ENCODE results near the gene CGB8. TPM values are rescaled to one million over a fixed set of nuclear protein-coding genes. Genes with fewer than 3 reads are reported as not detected.

Gene CGB8
- polyA plus RNA-seq, 3 donors = not detected

DNA sequence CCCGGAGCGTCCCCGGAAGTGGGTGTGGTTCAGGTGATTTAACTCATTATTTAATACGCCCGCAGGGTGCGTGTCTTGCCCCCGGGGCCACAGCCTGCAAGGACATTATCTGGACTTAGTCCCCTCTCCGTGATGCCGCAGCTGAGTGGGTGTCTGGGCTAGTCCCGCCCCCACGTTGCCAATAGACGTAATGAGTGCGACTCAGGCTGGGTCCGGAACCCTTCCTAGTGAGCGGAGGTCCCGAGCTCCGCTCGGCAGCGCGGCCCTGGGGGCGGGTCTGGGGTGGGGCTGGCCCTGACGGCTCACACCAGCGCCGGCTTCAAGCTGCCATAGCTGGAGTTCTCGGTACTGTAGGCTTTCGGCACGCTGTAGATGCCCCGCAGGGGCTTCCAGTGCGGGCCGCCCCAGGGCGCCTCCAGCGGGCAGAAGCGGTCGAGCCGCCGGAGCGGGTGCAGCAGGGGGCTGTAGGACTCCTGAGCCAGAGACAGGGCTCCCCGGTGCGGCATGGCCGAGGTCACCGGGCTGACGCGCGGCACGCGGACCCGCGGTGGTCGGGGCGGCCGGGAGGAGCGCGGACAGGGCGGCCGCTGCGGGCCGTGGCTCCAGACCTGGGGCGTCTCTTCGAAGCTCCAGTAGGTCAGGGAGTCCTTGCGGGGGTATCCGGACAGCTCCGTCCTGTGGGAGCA is 31.1 kb downstream of the CGB8 start:
- WGBS, 3 donors = 1% methylated on average over 46 to 62 of the region's 62 CpGs

GRCh38 chr19:49017041-49017665 is 31.8 kb downstream of the CGB8 start, which contains the start of gene LHB:
Gene LHB, minus strand, starts transcription at chr19:49017091. Its CDS starts 10 bp downstream, at chr19:49017081.
- WGBS, 3 donors = 70 to 74% (median 73%) methylated on average over 16 to 17 of the region's 17 CpGs
- H3K27ac ChIP-seq (ENCODE audit: low read depth, low read length) = no peak within 1 kb of the TSS

More for the DNA sequence above, 31.1 kb downstream of the CGB8 start:
- no peak overlapping the region for H3K27ac ChIP-seq (ENCODE audit: low read depth, low read length)

DNA sequence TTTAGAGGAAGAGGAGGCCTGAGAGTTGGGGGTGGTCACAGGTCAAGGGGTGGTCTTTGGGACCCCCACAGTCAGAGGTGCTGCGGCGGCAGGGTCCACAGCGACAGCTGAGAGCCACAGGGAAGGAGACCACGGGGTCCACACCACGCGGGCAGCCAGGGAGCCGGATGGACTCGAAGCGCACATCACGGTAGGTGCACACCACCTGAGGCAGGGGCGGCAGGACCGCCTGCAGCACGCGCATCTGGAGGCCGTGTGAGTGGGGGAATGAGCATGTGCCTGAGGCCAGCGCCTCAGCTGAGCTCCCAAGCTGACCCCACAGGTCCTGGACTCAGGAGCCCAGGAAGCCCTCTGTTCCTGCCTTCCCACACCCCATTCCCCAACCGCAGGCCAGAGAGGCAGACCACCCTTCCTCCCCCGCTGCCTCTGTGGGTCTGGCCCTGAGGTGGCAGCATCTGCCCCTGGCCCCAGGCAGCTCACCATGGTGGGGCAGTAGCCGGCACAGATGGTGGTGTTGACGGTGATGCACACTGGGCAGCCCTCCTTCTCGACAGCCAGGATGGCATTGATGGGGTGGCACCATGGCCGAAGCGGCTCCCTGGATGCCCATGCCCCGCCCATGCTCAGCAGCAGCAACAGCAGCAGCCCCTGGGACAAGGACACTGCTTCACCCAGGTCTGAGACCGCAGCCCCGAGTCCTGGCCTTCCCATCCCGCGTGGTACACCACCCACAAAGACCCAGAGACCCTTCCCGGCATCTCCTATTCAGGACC is 32.7 kb downstream of the CGB8 start:
- H3K27ac ChIP-seq (ENCODE audit: low read depth, low read length) = no peak overlapping the region
- 93 to 96% (median 94%) methylated on average over 21 to 26 of the region's 29 CpGs for WGBS, 3 donors

DNA sequence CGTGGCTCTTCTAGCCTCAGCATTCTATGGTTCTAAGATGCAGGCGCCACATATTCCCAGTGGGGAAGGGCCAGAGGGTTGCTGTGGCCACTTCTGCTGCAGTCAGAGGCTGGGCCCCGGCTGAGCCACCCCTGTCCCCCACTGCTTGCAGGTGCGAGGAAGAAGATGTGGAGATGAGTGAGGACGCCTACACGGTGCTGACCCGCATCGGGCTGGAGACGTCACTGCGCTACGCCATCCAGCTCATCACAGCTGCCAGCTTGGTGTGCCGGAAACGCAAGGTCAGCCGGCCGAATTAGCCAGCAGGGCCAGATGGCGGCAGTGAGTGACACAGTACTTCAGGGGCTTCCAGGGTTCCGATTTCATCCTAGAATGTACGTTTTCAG is 34.0 kb downstream of the CGB8 start:
- 90 to 92% (median 92%) methylated on average over 18 of the region's 18 CpGs for WGBS, 3 donors
- H3K27ac ChIP-seq (ENCODE audit: low read depth, low read length) = no peak overlapping the region

DNA sequence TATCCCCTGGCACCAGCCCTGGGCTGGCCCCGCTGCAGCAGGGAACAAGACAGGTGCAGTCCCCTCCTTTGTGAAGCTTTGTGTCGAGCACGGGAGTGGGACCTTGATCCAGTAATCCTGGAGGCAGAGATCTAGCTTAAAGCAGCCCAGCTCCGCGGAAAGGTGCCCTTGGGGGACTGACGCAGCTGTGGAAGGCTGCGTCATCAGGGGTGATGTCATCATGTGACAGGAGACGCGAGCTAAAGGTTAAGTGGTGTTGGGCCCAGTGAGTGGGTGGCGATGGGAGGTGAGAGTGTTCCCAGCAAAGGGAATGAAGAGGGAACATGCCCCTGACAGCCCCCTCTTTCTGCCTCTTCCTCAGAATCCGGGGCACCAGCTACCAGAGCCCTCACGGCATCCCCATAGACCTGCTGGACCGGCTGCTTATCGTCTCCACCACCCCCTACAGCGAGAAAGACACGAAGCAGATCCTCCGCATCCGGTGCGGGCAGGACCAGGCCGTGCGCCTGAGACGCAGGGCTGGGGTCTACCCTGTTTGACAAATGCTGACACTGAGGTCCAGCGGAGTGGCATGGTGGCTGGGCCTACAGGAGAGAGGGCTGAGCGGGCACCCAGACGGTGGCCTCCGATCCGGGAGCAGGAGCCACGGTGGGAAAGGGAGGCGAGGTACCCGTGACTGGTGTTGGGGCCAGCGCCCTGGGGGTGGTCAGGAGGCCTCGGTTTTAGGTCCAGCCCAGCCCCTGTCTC is 34.6 kb downstream of the CGB8 start:
- no peak overlapping the region for H3K27ac ChIP-seq (ENCODE audit: low read depth, low read length)
- 88 to 94% (median 91%) methylated on average over 27 to 32 of the region's 32 CpGs for WGBS, 3 donors

DNA sequence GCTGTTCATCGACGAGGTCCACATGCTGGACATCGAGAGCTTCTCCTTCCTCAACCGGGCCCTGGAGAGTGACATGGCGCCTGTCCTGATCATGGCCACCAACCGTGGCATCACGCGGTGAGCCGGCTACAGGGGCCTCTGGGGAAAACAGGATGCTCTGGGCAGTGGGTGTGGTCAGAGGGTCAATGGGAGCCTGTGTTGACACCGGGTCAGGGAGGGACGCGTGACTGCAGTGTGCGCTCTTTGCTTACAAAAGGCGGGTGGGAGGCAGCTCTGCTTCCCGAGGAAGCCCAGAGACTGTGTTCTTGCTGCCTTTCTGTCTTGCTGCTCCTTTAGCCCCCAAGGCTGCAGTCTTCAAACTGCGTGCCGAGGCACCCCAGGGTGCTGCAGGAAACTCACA is 37.7 kb downstream of the CGB8 start:
- WGBS, 3 donors = 86 to 94% (median 89%) methylated on average over 17 of the region's 17 CpGs
- no peak overlapping the region for H3K27ac ChIP-seq (ENCODE audit: low read depth, low read length)

GRCh38 chr19:49010453-49010852 is 38.5 kb downstream of the CGB8 start:
- 91 to 96% (median 91%) methylated on average over 15 to 18 of the region's 18 CpGs for WGBS, 3 donors

GRCh38 chr19:49009828-49010227 is 39.1 kb downstream of the CGB8 start:
- no peak overlapping the region for H3K27ac ChIP-seq (ENCODE audit: low read depth, low read length)
- WGBS, 3 donors = 93 to 97% (median 97%) methylated on average over 18 of the region's 18 CpGs

More at GRCh38 chr19:49010453-49010852, 38.5 kb downstream of the CGB8 start:
- no peak overlapping the region for H3K27ac ChIP-seq (ENCODE audit: low read depth, low read length)

DNA sequence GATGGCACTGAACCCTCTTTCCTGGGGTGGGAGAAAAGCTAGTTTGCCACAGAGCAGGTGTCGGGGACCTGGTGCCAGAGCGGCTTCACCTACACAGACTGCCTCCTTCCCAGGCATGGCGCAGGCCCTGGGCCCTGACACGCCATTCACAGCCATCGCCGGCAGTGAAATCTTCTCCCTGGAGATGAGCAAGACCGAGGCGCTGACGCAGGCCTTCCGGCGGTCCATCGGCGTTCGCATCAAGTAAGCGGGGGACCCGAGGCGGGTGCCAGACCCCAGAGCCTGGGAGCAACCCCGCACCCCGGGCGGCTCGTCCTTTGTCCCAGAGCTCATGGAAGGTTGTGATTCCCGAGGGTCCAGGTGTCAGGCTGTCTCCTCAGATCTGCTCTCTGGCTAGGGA is 42.0 kb downstream of the CGB8 start:
- H3K27ac ChIP-seq (ENCODE audit: low read depth, low read length) = no peak overlapping the region
- 94 to 97% (median 97%) methylated on average over 22 of the region's 22 CpGs for WGBS, 3 donors

GRCh38 chr19:49004964-49005614 is 43.8 kb downstream of the CGB8 start:
- no peak overlapping the region for H3K27ac ChIP-seq (ENCODE audit: low read depth, low read length)
- 89 to 96% (median 94%) methylated on average over 7 of the region's 7 CpGs for WGBS, 3 donors

DNA sequence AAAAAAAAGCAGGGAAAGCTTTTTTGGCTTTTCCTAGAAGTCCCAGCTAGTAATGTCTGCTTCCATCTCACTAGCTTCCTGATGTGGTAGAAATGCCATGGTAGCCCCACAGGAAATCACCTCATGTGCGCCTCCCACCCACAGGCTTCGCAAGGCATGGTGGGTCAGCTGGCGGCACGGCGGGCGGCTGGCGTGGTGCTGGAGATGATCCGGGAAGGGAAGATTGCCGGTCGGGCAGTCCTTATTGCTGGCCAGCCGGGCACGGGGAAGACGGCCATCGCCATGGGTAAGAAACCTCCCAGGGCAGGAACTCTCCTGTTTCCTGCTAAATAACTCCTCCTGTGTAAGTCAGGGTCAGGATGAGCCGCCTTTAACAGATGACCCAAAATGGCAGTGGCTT is 44.8 kb downstream of the CGB8 start:
- 98 to 99% (median 98%) methylated on average over 15 of the region's 15 CpGs for WGBS, 3 donors

GRCh38 chr19:48999481-49000325 is 49.2 kb downstream of the CGB8 start:
- no peak overlapping the region for H3K27ac ChIP-seq (ENCODE audit: low read depth, low read length)
- WGBS, 3 donors = 54 to 62% (median 55%) methylated on average over 16 of the region's 16 CpGs

More for the DNA sequence above, 44.8 kb downstream of the CGB8 start:
- no peak overlapping the region for H3K27ac ChIP-seq (ENCODE audit: low read depth, low read length)

- 57 to 84% (median 81%) methylated on average over 5 of the region's 5 CpGs for WGBS, 3 donors
- no peak overlapping the region for H3K27ac ChIP-seq (ENCODE audit: low read depth, low read length)
Observed at GRCh38 chr19:48997972-48998371, 50.9 kb downstream of the CGB8 start.

Other genes starting within 250 kb of the CGB8 start
- gene BCAT2, start 238.1 kb downstream of the CGB8 start, polyA plus RNA-seq = 10 to 100 TPM; 44.9 to 58.9 (median 47.6) TPM
- gene HSD17B14, start 212.6 kb downstream of the CGB8 start, polyA plus RNA-seq = 10 to 100 TPM in 1 of 3 donors, 1 to 10 TPM in 2; 1.9 to 10.7 (median 4.6) TPM
- gene PLEKHA4, start 180.5 kb downstream of the CGB8 start, polyA plus RNA-seq = 100 to 1,000 TPM in 1 of 3 donors, 10 to 100 TPM in 1, 1 to 10 TPM in 1; 7.3 to 127 (median 20.6) TPM
- gene PPP1R15A, start 176.7 kb downstream of the CGB8 start, polyA plus RNA-seq = 100 to 1,000 TPM in 2 of 3 donors, 10 to 100 TPM in 1; 18.7 to 240 (median 197) TPM
- under 1 TPM in 2 of 3 donors, not detected in 1; 0.08 to 0.09 TPM for gene TULP2, start 150.4 kb downstream of the CGB8 start, polyA plus RNA-seq
- 100 to 1,000 TPM; 117 to 394 (median 178) TPM for gene NUCB1, start 148.8 kb downstream of the CGB8 start, polyA plus RNA-seq
- gene DHDH, start 115.4 kb downstream of the CGB8 start, polyA plus RNA-seq = under 1 TPM in 1 of 3 donors, not detected in 2; 0.30 TPM
- gene BAX, start 94.2 kb downstream of the CGB8 start, polyA plus RNA-seq = 10 to 100 TPM; 24.4 to 71.2 (median 39.9) TPM
- over 10,000 TPM in 1 of 3 donors, 1,000 to 10,000 TPM in 2; 1,172 to 18,296 (median 6,752) TPM for gene FTL, start 83.8 kb downstream of the CGB8 start, polyA plus RNA-seq
- gene GYS1, start 55.8 kb downstream of the CGB8 start, polyA plus RNA-seq = 10 to 100 TPM; 20.1 to 73.8 (median 31.2) TPM
- gene RUVBL2, start 55.2 kb downstream of the CGB8 start, polyA plus RNA-seq = 10 to 100 TPM; 44.6 to 65.0 (median 50.0) TPM
- gene LHB, start 32.0 kb downstream of the CGB8 start, polyA plus RNA-seq = under 1 TPM in 2 of 3 donors, not detected in 1; 0.36 to 0.62 TPM
- gene CGB3, start 24.8 kb downstream of the CGB8 start, polyA plus RNA-seq = not detected
- gene CGB2, start 17.2 kb downstream of the CGB8 start, polyA plus RNA-seq = not detected
- gene CGB1, start 12.2 kb downstream of the CGB8 start, polyA plus RNA-seq = not detected
- 1 to 10 TPM in 1 of 3 donors, not detected in 2; 1.1 TPM for gene CGB5, start 5.3 kb downstream of the CGB8 start, polyA plus RNA-seq
- 1 to 10 TPM in 1 of 3 donors, under 1 TPM in 1, not detected in 1; 0.12 to 1.0 TPM for gene CGB7, start 8.6 kb upstream of the CGB8 start, polyA plus RNA-seq
- under 1 TPM in 1 of 3 donors, not detected in 2; 0.09 TPM for gene NTF4, start 15.7 kb upstream of the CGB8 start, polyA plus RNA-seq
- under 1 TPM in 1 of 3 donors, not detected in 2; 0.03 TPM for gene KCNA7, start 23.6 kb upstream of the CGB8 start, polyA plus RNA-seq
- 100 to 1,000 TPM; 170 to 188 (median 186) TPM for gene SNRNP70, start 36.3 kb upstream of the CGB8 start, polyA plus RNA-seq
- 10 to 100 TPM in 1 of 3 donors, 1 to 10 TPM in 2; 4.3 to 12.9 (median 6.6) TPM for gene LIN7B, start 65.3 kb upstream of the CGB8 start, polyA plus RNA-seq
- gene C19orf73, start 70.0 kb upstream of the CGB8 start, polyA plus RNA-seq = 1 to 10 TPM in 2 of 3 donors, not detected in 1; 1.5 to 5.1 TPM
- 10 to 100 TPM in 1 of 3 donors, 1 to 10 TPM in 2; 8.5 to 20.1 (median 8.9) TPM for gene PPFIA3, start 70.4 kb upstream of the CGB8 start, polyA plus RNA-seq
- 1 to 10 TPM in 2 of 3 donors, under 1 TPM in 1; 0.89 to 2.8 (median 1.3) TPM for gene HRC, start 106.3 kb upstream of the CGB8 start, polyA plus RNA-seq
- gene TRPM4, start 108.7 kb upstream of the CGB8 start, polyA plus RNA-seq = 10 to 100 TPM in 2 of 3 donors, 1 to 10 TPM in 1; 8.5 to 45.9 (median 11.9) TPM

Data from adipose tissue (tissue), 3 donors.